ENCODE results near the gene ZNF519.

DNA sequence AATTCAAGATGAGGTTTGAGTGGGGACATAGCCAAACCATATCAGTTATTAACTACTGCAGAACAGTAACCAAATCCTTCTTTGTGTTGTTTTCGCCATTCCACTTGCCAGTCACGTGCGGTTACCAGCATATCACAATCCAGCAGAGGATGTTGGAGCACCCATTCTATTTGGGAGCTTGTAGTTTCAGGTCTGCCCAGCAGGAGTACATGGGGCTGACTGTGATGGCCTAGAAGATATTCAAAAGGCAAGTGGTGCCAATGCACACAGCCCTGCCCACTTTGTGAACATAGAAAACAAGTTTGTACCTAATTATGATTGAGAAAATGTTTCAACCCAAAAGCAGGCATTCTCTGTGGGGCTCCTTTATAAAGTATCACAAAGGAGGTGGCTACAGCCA lies 57.0 kb downstream of the ZNF519 start:
- TF ChIP-seq, protein P1, sequence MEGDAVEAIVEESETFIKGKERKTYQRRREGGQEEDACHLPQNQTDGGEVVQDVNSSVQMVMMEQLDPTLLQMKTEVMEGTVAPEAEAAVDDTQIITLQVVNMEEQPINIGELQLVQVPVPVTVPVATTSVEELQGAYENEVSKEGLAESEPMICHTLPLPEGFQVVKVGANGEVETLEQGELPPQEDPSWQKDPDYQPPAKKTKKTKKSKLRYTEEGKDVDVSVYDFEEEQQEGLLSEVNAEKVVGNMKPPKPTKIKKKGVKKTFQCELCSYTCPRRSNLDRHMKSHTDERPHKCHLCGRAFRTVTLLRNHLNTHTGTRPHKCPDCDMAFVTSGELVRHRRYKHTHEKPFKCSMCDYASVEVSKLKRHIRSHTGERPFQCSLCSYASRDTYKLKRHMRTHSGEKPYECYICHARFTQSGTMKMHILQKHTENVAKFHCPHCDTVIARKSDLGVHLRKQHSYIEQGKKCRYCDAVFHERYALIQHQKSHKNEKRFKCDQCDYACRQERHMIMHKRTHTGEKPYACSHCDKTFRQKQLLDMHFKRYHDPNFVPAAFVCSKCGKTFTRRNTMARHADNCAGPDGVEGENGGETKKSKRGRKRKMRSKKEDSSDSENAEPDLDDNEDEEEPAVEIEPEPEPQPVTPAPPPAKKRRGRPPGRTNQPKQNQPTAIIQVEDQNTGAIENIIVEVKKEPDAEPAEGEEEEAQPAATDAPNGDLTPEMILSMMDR (IDR thresholded peaks at IDR 0.05; ENCODE audit: low read depth, low read length, poor library complexity, severe bottlenecking): no peak
- TF ChIP-seq EZH2phosphoT487 (IDR thresholded peaks at IDR 0.05; ENCODE audit: borderline replicate concordance, low read length): no peak

Measured in DOHH2 (cell line).